Measurements from ENCODE around the gene MCCC1. TPM values are rescaled to one million over a fixed set of nuclear protein-coding genes. Genes with fewer than 3 reads are reported as not detected.

MCCC1 gene
- total RNA-seq, 4 donors from 2014 or later, result 76.6 to 123 (median 86.2) TPM

- TF ChIP-seq CTCF (IDR thresholded peaks at IDR 0.05; ENCODE audit: low read depth), result no peak
Measured at GRCh38 chr3:182989566-182989965, 109.7 kb downstream of the MCCC1 start.

- no peak for TF ChIP-seq CTCF (IDR thresholded peaks at IDR 0.05; ENCODE audit: low read depth)
Measured at GRCh38 chr3:182986021-182986420, 113.3 kb downstream of the MCCC1 start.

- no peak for TF ChIP-seq CTCF (IDR thresholded peaks at IDR 0.05; ENCODE audit: low read depth)
Measured at GRCh38 chr3:182983876-182984275, 115.4 kb downstream of the MCCC1 start.

- no peak for TF ChIP-seq CTCF (IDR thresholded peaks at IDR 0.05; ENCODE audit: low read depth)
Measured at GRCh38 chr3:182981038-182981380, 118.3 kb downstream of the MCCC1 start.

- TF ChIP-seq CTCF (IDR thresholded peaks at IDR 0.05; ENCODE audit: low read depth), result no peak
Measured at GRCh38 chr3:182980204-182981037, 118.9 kb downstream of the MCCC1 start, which contains the start of gene DCUN1D1. Gene DCUN1D1 (minus strand): TSS chr3:182980538. CDS start chr3:182980489, 49 bp downstream.

GRCh38 chr3:182979674-182980191 lies 119.6 kb downstream of the MCCC1 start:
- no peak for TF ChIP-seq CTCF (IDR thresholded peaks at IDR 0.05; ENCODE audit: low read depth)

GRCh38 chr3:182979103-182979673 lies 120.1 kb downstream of the MCCC1 start:
- no peak for TF ChIP-seq CTCF (IDR thresholded peaks at IDR 0.05; ENCODE audit: low read depth)

All from subcutaneous adipose tissue (tissue), 4 donors.